K562 (cell line): Measurements from ENCODE around the gene MAML3. TPM values are rescaled to one million over a fixed set of nuclear protein-coding genes. Genes with fewer than 3 reads are reported as not detected.

Experiments used
- CHCHD3 ChIP-seq: fragments of 250-450 bp; sonication (Bioruptor Pico); IDR thresholded peaks from 2 replicates; pipeline ENCODE4 v2.1.2; 2022; ENCODE audit warnings: mild to moderate bottlenecking
- GTF2B ChIP-seq: IDR thresholded peaks from 2 replicates; pipeline ENCODE4 v1.6.1; 2011; ENCODE audit not compliant: insufficient read length; ENCODE audit errors: extremely low read depth
- HDAC6 ChIP-seq: IDR thresholded peaks from 2 replicates; pipeline ENCODE4 v1.6.1; 2012; ENCODE audit warnings: low read depth, mild to moderate bottlenecking, control low read depth, inconsistent platforms, low read length, moderate library complexity
- SNIP1 ChIP-seq: fragments of 450-650 bp; IDR thresholded peaks from 2 replicates; pipeline ENCODE4 v1.7.1; 2017; ENCODE audit warnings: low read depth, mild to moderate bottlenecking
- SP2 ChIP-seq: IDR thresholded peaks from 2 replicates; pipeline ENCODE4 v1.6.1; 2011; ENCODE audit warnings: mild to moderate bottlenecking, low read depth, low read length, moderate library complexity; ENCODE audit not compliant: poor library complexity, severe bottlenecking; ENCODE audit errors: extremely low read depth
- polyA plus RNA-seq, 8 experiments: library from polyadenylated mRNA; depleted of rRNA in 4 of 8; stranded (reverse) in 5 of 8; unstranded in 3 of 8; fragments of >200 nt; fragmentation: Nextera tagmentation in 2 of 8; fragmentation: Illumina TruSeq in 1 of 8; extraction: Ambion mirVana in 2 of 8; extraction: Trizol in 1 of 8; gene quantifications; 2 replicates each; pipeline versions ENCODE4 v1.2.1 to v1.2.3, GENCODE V29; 2011 to 2014; ENCODE audit warnings: inconsistent platforms in 1 of 8, missing spikeins in 1 of 8
- total RNA-seq, 7 experiments: library from RNA; depleted of rRNA in 6 of 7; stranded (reverse); fragments of >200 nt in 6 of 7; fragmentation: Illumina TruSeq in 2 of 7; extraction: Trizol in 2 of 7; gene quantifications; 2 replicates each; pipeline versions ENCODE4 v1.2.1 to v1.2.3, GENCODE V29; 2011 to 2021; ENCODE audit warnings: low replicate concordance in 1 of 7
- TF ChIP-seq, protein P1 (sequence below): fragments of 250-450 bp; sonication (Bioruptor Pico); IDR thresholded peaks from 2 replicates; pipeline ENCODE4 v1.9.0; 2021; ENCODE audit warnings: mild to moderate bottlenecking
- TF ChIP-seq, protein P2 (sequence below): sonication (generic); formaldehyde crosslinking; IDR thresholded peaks from 2 replicates; pipeline ENCODE4 v1.8.1; 2023; ENCODE audit warnings: mild to moderate bottlenecking, missing genetic modification reagents
- TF ChIP-seq, protein P3 (sequence below): fragments of 450-650 bp; IDR thresholded peaks from 2 replicates; pipeline ENCODE4 v1.6.1; 2018; ENCODE audit not compliant: partially characterized antibody

The MAML3 gene
- total and polyA plus RNA-seq, 9 of the 15 experiments (the other 6 are each of a cell fraction or from before 2014, with no cell fraction given): 0.01 to 0.55 (median 0.25) TPM

- TF ChIP-seq, protein P1, sequence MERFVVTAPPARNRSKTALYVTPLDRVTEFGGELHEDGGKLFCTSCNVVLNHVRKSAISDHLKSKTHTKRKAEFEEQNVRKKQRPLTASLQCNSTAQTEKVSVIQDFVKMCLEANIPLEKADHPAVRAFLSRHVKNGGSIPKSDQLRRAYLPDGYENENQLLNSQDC (CRISPR knock-in tag): no peak
- TF ChIP-seq HDAC6 (no peak), CHCHD3 (no peak), SP2 (no peak), SNIP1 (no peak), GTF2B (no peak)
- TF ChIP-seq, protein P2, sequence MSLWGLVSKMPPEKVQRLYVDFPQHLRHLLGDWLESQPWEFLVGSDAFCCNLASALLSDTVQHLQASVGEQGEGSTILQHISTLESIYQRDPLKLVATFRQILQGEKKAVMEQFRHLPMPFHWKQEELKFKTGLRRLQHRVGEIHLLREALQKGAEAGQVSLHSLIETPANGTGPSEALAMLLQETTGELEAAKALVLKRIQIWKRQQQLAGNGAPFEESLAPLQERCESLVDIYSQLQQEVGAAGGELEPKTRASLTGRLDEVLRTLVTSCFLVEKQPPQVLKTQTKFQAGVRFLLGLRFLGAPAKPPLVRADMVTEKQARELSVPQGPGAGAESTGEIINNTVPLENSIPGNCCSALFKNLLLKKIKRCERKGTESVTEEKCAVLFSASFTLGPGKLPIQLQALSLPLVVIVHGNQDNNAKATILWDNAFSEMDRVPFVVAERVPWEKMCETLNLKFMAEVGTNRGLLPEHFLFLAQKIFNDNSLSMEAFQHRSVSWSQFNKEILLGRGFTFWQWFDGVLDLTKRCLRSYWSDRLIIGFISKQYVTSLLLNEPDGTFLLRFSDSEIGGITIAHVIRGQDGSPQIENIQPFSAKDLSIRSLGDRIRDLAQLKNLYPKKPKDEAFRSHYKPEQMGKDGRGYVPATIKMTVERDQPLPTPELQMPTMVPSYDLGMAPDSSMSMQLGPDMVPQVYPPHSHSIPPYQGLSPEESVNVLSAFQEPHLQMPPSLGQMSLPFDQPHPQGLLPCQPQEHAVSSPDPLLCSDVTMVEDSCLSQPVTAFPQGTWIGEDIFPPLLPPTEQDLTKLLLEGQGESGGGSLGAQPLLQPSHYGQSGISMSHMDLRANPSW (CRISPR knock-in tag): no peak
- TF ChIP-seq, protein P3, sequence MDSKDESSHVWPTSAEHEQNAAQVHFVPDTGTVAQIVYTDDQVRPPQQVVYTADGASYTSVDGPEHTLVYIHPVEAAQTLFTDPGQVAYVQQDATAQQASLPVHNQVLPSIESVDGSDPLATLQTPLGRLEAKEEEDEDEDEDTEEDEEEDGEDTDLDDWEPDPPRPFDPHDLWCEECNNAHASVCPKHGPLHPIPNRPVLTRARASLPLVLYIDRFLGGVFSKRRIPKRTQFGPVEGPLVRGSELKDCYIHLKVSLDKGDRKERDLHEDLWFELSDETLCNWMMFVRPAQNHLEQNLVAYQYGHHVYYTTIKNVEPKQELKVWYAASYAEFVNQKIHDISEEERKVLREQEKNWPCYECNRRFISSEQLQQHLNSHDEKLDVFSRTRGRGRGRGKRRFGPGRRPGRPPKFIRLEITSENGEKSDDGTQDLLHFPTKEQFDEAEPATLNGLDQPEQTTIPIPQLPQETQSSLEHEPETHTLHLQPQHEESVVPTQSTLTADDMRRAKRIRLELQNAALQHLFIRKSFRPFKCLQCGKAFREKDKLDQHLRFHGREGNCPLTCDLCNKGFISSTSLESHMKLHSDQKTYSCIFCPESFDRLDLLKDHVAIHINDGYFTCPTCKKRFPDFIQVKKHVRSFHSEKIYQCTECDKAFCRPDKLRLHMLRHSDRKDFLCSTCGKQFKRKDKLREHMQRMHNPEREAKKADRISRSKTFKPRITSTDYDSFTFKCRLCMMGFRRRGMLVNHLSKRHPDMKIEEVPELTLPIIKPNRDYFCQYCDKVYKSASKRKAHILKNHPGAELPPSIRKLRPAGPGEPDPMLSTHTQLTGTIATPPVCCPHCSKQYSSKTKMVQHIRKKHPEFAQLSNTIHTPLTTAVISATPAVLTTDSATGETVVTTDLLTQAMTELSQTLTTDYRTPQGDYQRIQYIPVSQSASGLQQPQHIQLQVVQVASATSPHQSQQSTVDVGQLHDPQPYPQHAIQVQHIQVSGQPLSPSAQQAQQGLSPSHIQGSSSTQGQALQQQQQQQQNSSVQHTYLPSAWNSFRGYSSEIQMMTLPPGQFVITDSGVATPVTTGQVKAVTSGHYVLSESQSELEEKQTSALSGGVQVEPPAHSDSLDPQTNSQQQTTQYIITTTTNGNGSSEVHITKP: no peak
Measured at GRCh38 chr4:140168474-140168873, 14.5 kb upstream of the MAML3 start (continued).
